CD4-positive, alpha-beta T cell treated with Interleukin-4 for 1 hour (primary cell): ENCODE data around the gene TMEM179.
"Not testable (repeated sequence)": the region's sequence is repeated elsewhere in the genome, so short reads cannot be mapped to it uniquely, and the experiment has no call there.

Experiments
- DNase-seq, 2 donors: peaks; one replicate each; pipeline ENCODE4 v3.0.0-alpha.2; 2020 to 2022

TMEM179 gene

GRCh38 chr14:104585966-104586697 is 18.4 kb downstream of the TMEM179 start:
- DNase-seq: no peak

- DNase-seq: no peak
Observed at GRCh38 chr14:104584557-104584956, 20.0 kb downstream of the TMEM179 start.

GRCh38 chr14:104583424-104584306 is 20.9 kb downstream of the TMEM179 start:
- DNase-seq: no peak

GRCh38 chr14:104582662-104583061 is 21.9 kb downstream of the TMEM179 start:
- no peak for DNase-seq

GRCh38 chr14:104582005-104582404 is 22.6 kb downstream of the TMEM179 start:
- no peak for DNase-seq

GRCh38 chr14:104581521-104581920 is 23.1 kb downstream of the TMEM179 start:
- no peak for DNase-seq

- DNase-seq: no peak
Observed at GRCh38 chr14:104580961-104581360, 23.6 kb downstream of the TMEM179 start.

GRCh38 chr14:104579939-104580338 is 24.6 kb downstream of the TMEM179 start:
- not testable (repeated sequence) for DNase-seq

- DNase-seq: no peak
Observed at GRCh38 chr14:104579507-104579906, 25.1 kb downstream of the TMEM179 start, which contains the start of gene C14orf180. C14orf180 (plus strand) TSS chr14:104579764; CDS start chr14:104586431, 6,667 bp downstream.

- no peak for DNase-seq
Observed at GRCh38 chr14:104578321-104578720, 26.3 kb downstream of the TMEM179 start.

GRCh38 chr14:104577847-104578301 is 26.7 kb downstream of the TMEM179 start:
- no peak for DNase-seq

GRCh38 chr14:104577426-104577825 is 27.1 kb downstream of the TMEM179 start:
- no peak for DNase-seq

- DNase-seq: no peak
Observed at GRCh38 chr14:104576970-104577332, 27.6 kb downstream of the TMEM179 start.

GRCh38 chr14:104576232-104576969 is 28.2 kb downstream of the TMEM179 start:
- no peak for DNase-seq

- DNase-seq: no peak
Observed at GRCh38 chr14:104574978-104575583, 29.5 kb downstream of the TMEM179 start.

- DNase-seq: no peak
Observed at GRCh38 chr14:104574536-104574935, 30.0 kb downstream of the TMEM179 start.

GRCh38 chr14:104573930-104574329 is 30.6 kb downstream of the TMEM179 start:
- no peak for DNase-seq

GRCh38 chr14:104572668-104573067 is 31.9 kb downstream of the TMEM179 start:
- no peak for DNase-seq

GRCh38 chr14:104572024-104572626 is 32.4 kb downstream of the TMEM179 start:
- DNase-seq: no peak

GRCh38 chr14:104571246-104571645 is 33.3 kb downstream of the TMEM179 start:
- DNase-seq: no peak

- DNase-seq: no peak
Observed at GRCh38 chr14:104569435-104569834, 35.1 kb downstream of the TMEM179 start.

- DNase-seq: no peak
Observed at GRCh38 chr14:104568620-104569019, 36.0 kb downstream of the TMEM179 start.

GRCh38 chr14:104567957-104568225 is 36.7 kb downstream of the TMEM179 start:
- no peak for DNase-seq
